Dedifferentiated amniotic fluid mesenchymal stem cell (primary cell): ENCODE data around the gene RAB39B.

Experiments used
- DNase-seq: peaks from one replicate; pipeline ENCODE4 v3.0.0-alpha.2; 2016; ENCODE audit errors: extremely low spot score

Gene RAB39B

DNA sequence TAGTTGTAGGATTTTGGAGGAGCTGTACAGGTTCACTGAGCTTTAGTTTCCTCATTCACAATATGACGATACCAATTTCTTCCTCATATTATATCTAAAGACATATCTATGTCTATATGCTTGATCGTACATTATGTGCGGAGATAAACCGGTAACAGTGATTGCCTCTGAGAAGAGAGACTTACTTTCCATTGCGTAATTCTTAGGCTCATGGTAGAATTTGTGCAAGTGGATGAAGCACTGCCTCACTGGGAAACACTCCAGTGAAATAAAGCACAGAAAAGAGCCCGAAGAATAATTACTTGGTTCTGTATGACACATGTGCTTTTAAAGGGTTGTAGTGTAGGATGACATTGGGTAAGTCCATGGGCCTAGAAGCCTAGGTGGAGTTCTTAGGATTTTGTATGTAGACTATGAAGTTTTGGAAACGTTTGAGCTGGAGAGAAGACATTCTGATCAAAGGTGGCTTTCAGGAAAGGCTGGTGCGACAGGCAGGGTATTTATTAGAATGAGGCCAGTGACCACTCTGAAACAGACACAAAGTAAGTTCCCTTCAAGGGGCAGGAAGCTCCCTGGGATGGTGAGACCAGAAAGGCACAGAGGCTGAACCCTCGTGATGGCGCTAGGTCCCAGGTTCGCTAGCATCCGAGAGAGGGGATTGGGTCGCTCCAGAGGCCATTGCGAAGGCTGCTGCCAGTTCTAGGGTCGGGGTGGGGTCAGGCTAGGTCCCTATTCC is 48.7 kb downstream of the RAB39B start:
- DNase-seq = no peak

DNA sequence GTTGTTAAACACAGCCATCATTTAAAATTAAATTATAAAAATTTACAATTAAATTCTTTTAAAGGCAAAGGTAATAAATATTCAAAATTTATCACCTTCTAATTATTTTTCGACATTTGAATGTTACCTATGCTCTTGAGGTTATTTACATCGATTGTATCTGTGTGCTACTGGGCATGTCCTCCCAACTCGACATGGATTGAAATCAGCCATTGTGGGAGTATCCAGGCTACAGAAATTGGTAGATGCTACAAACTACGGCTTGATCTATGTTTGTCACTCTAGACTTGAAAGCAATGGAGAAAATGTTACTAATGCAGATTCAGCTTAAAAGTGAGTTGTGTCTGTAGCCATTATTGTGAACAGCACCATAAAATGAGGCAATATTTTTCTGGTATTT is 50.6 kb downstream of the RAB39B start:
- no peak for DNase-seq

DNA sequence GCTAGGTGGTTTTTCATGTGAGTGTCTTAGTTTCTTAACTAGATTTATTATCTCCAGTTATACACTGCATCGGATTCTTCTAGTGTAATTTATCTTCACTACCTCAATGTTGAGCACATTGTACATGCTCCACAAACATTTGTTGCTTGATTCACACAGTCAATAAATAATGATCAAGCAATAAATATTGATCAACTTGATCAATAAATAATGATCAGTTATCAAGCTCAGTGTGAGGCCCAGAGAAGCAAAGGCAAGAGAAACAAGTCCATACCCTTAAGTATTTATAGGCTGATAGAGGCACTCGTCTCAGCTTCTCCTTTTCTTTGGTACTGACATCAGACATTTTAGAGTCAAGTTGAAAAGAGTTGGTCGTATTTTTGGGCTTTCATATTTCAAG is 53.1 kb downstream of the RAB39B start:
- DNase-seq = no peak
